Measurements from ENCODE around the gene EHBP1.
A peak's percentile ranks its signal among the peaks of the same experiment; 100 is the strongest.
"Not testable (repeated sequence)": the region's sequence is repeated elsewhere in the genome, so short reads cannot be mapped to it uniquely, and the experiment has no call there.

Gene EHBP1

DNA sequence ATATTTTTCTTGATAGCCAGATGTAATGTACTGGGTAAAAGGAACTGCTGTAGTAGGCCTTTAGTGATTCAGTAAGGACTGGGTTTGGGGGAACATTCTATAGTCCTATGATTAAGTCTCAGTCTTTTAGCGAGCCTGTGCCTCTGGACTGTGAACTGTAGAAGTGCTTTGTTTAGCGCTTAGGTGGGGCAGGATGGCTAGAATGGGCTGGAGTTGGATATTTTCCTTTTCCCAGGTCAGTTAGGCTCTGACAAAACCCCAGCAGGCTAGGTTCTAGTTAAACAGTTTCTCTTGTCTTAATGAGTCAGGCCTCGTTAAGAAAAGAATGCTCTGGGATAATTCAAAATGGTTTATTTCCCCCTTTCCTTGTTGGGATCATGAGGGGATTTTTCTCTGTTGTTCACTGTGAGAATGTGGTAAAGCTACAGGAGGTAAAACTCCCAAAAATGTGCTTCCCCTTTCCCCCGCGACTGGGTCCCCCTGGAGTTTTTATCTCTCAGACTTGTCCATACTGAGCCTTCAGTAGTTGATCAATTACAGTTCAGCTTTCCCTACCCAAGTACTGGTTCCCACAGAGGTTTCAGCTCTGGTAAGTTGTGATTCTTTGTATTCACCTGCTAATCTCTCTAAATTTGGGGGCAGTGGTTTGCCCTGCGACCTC lies 31.5 kb downstream of the EHBP1 start:
- DNase-seq = no peak

DNA sequence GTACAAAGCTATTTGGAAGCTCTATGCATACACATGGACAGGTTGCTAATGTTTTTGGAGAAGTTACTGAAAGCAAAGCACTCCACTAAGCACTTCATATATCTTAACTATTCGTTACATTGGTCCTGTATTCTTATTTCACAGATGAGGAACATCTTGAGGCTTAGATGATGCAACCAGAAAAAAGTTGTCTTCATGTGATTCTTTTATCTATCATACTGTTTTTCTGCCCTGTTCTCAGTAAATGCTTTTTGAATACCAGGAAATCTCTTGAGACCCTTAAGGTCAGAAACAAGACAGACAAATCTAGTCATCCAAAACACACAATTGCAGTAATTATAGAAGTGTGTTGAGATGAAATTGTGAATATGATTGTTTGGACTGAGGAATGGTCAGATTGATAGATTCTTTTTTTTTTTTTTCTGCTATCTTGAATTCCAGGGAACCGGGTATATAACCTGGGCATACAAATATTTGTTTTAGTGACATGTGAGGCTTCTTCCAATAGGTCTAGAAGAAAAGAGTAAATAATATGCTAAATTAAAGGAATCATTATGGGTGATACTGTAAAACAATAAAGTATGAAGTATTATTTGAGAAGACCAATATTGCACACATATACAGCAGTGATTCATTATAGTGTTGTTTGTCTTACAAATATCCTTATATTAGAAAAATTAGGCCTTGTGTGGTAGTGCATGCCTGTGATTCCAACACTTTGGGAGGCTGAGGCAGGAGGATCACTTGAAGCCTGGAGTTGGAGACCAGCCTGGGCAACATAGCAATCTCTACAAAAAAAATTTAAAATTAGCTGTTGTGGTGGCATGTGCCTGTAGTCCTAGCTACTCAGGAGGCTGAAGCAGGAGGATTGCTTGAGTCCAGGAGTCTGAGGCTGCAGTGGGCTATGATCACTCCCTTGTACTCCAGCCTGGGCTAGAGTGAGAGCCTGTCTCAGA lies 33.7 kb downstream of the EHBP1 start:
- no peak for DNase-seq

DNA sequence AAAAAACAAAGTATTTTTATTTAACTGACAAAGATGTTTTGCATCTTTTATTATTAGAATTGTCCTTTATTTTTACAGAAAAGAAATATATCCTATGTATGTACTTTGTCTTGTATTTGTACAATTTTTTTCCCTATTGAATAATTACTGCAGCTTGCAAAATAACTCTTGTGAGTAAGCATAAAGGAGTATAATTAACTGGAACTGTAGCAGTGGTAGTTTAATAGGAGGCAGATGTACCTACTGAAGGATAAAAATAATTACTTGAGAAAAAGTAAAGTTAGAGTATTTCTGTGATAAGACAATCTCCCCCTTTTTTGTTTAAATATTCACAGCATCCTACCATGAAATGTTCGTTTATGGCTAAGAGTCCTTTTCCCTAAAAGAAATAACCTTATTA lies 34.7 kb downstream of the EHBP1 start:
- DNase-seq = no peak

DNA sequence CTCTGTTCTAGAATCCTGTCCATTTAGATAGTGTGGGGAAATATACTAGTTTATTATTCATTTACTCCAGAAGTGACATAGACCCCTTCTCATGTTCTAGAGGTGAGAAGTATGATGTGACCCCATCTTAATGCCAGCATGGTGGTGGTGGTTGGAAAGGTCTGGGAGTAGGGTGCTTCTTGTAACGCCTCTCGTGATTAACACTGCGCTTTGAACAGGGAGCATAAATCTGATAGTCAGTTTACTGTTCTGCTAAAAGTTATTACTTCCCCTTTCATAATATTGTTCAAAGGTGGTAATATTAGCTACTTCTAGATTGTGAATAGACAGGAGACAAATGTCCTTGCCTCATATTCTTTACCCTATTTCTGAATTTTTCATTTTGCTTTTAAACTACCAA lies 35.6 kb downstream of the EHBP1 start:
- no peak for DNase-seq

DNA sequence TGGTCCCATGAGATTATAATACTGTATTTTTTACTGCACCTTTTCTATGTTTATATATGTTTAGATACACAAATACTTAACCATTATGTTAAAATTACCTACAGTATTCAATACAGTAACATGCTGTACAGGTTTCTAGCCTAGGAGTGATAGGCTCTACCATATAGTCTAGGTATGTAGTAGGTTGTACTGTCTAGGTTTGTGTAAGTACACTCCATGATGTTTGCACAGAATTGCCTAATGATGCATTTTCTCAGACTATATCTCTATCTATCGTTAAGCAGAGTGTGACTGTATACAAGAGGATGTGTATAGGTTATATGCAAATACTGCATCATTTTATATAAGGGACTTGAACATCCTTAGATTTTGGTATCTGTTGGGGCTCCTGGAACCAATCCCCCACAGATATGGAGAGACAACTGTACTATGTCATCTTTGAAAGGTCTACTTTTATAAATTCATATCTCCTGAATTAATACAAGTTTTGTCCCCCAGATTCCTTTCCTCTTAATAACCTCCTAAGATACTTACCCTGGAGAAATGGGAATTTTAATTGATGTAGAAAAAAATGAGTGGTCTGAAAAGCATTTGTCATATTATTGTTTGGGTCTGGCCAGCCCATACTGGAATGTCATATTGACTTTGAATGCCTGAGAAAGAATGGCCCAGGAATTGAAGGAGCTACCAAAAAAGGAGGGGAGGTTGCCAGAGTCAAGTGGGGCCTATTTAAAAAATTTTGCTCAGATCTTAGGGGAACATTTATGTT lies 36.6 kb downstream of the EHBP1 start:
- no peak for DNase-seq

DNA sequence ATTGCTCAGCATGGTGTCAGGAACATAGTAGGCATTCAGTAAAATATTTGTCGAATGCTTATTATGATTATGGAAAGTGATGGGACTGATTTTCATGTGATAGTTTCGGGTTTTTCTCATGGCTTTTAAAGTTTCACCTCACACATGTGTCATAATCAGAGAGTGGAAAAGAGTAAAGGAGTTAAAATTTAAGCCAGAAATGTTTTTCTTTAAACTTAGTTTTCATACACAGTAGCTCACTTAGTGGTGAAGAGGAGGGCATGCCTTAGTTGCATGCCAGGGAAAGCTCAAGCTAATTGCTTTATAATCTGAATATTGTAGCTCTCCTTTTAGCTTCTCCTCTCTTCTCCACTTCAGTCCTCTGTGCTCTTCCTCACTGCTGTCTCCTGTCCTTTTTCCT lies 38.0 kb downstream of the EHBP1 start:
- DNase-seq = no peak

DNA sequence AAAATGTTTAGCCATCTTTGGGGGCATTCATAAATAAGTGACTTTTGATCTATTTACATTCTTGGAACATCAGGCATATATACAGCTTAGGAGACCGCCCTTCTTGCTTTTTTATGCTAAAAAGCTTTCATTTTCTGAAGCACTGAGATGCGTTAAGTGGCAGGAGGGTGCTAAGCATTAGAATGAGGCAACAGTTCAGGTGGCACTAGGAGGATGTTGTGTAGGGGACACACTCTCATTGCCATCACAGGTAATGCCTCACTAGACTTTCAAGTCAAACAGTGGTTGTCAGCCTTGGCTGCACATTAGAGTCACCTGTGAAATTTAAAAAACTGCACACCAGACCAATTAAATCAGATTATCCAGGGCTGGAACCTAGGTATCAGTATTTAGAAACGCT lies 39.1 kb downstream of the EHBP1 start:
- no peak for DNase-seq

DNA sequence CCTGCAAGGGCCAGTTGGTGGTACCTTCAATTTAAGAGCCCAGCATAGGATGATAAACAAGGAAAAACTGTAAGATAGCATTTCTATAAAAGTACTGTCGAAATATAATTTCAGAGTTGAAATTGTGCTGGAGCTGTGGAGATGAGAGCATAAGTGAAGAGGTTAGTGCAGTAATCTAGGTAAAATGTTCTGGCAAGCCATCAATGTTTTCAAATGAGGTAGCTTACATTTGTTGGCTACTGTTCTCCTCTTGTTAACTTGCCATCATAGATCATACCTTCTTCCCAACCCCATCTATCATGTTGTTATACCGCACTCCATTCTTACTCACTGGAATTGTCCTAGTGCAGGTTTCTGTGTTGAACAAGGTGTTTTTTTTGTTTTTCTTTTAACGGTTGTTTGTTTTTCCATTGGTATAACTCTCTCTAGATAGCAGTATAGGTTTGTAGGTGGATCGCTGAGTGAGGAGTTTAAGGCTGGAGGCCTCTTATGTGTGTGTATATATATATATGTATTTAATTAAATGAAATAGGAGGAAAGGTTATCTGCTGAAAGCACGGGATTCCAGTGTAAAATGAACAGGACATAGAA lies 40.5 kb downstream of the EHBP1 start:
- DNase-seq = no peak

DNA sequence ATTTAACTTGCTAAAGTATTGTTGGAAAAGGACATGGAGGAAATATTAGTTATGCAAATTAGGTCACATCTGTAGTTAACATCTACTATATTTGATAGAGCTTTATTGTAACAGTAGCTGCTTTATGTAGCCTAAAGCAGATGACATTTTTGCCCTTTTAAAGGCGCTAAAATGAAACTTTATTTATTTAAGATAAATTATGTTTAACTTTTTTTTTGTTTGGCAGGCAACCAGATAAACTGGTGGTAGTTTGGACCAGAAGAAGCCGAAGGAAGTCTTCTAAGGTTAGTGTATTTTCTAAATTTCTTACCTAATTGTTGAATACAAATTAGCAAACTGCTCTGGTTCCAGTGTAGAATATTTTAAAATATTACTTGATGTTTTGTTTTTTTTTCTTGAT lies 41.7 kb downstream of the EHBP1 start:
- no peak for DNase-seq

DNA sequence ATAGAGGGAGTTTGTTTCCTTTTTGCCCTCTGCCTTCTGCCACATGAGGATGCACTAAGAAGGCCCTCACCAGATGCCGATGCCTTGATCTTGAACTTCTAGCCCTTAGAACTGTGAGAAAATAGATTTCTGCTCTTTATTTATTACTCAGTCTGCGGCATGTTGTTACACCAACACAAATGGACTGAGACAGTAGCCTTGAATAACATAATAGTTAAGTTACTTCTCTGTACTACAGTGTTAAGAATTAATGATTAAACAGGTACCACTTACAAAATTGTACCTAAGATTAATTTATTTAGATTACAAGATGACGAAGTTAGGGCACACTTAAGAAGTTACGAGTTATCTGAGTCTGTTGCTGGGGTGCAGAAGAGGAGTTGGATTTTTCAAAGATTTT lies 42.4 kb downstream of the EHBP1 start:
- DNase-seq = no peak

DNA sequence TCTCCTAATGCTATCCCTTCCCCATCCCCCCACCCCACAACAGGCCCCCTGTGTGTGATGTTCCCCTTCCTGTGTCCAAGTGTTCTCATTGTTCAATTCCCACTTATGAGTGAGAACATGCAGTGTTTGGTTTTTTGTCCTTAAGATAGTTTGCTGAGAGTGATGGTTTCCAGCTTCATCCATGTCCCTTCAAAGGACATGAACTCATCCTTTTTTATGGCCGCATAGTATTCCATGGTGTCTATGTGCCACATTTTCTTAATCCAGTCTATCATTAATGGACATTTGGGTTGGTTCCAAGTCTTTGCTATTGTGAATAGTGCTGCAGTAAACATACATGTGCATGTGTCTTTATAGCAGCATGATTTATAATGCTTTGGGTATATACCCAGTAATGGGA lies 43.6 kb downstream of the EHBP1 start:
- DNase-seq = not testable (repeated sequence)

DNA sequence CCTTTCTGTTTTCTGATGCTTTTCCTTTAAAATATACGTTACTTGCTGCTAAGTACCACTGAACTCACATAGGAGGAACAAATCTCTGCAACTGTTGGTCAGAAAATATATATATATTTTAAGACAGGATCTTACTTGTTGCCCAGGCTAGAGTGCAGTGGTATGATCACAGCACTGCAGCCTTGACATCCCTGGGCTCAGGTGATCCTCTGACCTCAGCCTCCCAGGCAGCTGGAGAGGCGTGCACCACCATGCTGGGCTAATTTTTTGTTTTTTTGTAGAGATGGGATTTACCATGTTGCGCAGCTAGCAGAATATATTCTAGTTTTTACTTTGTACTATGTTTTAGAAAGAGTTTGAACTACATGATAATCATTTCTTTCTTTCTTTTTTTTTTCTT lies 51.5 kb downstream of the EHBP1 start:
- no peak for DNase-seq

DNA sequence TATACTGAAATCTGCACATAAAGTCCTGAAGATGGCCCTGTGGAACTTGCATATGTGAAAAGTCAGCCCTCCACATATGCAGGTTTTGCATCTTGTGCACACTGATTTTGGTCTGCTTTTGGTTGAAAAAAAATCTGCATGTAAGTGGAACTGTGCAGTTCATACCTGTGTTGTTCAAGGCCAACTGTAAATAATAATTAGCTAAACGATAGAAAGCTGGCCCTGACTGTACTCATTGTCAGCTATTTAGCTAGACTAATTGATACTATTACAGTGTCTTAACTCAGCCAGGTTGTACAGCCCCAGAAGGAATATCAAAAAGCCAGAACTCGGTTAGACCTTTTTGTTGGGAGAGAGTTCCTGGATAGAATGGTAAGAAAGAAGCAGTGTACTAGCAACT lies 54.5 kb downstream of the EHBP1 start:
- DNase-seq = no peak

DNA sequence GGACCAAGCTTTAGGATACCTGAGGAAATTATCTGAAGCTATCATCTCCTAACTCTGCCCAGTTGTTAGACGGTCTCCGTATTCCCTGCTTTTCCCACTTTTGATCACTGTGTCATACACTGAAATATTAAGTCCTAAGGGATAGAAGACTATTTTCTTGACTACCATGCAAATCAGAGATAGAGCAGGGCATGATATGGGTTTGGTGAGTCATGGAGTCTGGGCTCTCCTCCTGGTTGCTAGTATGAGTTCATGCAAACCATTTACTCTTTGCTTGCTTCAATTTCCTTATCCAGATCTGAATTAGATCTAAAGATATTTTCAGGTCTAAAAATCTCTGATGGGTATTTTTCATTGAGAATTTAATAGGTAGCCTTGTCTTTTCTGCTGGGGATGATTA lies 55.0 kb downstream of the EHBP1 start:
- DNase-seq = no peak

DNA sequence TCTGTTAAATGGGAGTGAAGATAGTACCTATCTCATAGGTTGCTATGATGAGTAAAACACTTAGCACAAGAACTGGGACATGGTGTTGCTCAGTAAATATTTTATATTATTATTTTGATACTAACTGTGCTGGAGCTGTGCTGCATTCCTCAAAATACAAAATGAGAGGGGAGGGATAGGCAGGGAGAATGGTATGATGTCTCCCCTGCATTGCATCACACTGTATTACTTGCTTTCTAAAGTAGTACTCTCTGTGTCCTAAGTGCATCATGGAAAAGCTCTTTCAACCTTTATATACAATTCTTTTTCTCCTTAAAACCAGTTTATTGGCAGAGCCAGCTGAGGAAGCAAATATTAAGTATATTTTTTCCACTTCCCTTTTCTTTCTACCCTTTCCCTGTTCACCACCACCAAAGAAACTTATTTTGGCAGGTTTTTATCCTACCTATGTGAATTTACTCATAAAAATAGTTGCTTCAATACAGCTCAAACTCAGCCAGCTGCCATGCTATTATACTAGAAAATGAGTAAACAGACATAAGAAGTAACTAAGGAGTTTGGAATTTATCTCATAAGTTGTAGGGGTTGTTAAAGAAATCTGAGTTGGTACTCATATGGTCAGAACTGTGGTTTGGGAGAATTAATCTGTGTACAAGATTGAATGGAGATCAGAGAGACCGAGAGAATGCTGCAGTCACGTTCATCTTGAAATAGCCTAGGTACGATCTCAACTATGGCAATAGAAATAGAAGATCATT lies 60.3 kb downstream of the EHBP1 start:
- DNase-seq = no peak

DNA sequence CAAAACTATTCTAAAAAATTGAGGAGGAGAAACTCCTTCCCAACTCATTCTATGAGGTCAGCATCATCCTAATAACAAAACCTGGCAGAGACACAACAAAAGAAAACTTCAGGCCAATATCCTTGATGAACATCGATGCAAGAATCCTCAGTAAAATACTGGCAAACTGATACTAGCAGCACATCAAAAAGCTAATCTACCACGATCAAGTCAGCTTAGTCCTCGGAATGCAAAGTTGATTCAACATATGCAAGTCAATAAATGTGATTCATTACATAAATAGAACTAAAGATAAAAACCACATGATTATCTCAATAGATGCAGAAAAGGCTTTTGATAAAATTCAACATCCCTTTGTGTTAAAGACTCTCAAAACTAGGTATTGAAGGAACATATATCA lies 63.1 kb downstream of the EHBP1 start:
- DNase-seq = no peak

DNA sequence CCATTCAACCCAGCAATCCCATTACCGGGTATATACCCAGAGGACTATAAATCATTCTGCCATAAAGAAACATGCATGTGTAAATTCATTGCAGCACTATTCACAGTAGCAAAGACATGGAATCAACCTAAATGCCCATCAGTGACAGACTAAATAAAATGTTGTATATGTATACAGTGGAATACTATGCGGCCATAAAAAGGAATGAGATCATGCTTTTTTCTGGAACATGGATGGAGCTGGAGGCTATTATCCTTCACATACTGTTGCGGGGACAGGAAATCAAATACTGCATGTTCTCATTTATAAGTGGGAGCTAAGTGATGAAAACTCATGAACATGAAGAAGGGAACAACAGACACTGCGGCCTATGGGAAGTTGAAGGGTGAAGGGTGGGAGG lies 65.1 kb downstream of the EHBP1 start:
- DNase-seq = no peak

DNA sequence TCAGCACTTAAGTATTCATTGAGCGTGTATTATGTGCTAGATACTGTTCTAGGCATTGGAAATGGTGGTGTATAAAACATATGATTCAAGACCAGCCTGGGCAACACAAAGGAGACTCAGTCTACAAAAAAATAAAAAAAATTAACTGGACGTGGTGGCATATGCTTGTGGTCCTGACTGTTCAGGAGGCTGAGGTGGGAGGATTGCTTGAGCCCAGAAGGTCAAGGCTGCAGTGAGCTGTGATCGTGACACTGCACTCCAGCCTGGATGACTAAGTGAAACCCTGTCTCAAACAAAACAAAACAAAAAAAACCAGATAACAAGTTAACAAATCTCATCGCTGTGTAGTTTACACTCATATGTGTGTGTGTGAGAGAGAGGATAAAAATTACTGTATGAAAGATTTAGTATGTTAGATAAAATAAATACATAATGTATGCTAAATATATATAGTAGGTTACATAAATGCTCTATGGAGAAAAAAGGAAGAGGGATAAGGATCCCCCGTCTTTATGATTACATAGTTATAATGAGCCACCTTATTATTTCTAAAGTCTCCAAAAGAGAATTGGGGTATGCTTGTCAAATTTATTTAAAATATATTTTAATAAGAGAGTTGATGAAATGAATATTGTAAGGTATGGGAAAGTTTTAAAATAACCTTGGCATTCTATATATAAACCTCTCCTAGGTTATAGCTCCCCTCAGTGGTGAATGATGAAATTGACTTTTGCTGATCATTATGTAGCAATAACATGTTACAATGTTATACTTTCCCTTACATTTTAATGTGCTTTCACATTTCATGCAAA lies 69.2 kb downstream of the EHBP1 start:
- DNase-seq = peak; percentile 34 to 60

DNA sequence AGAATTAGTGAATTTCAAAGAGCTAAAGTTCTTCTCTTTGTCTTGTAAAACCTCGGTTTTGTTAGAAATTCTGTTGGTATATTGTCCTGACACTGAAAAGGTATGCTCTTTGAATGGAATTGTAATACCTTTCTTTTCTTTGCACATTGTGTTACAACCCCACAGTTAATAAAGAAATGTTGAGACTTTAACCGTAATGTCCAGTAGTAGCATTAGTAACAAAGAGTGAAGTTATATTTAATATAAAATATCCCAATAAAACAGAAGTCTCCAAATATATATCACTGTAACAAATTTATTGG lies 69.8 kb downstream of the EHBP1 start:
- no peak for DNase-seq

DNA sequence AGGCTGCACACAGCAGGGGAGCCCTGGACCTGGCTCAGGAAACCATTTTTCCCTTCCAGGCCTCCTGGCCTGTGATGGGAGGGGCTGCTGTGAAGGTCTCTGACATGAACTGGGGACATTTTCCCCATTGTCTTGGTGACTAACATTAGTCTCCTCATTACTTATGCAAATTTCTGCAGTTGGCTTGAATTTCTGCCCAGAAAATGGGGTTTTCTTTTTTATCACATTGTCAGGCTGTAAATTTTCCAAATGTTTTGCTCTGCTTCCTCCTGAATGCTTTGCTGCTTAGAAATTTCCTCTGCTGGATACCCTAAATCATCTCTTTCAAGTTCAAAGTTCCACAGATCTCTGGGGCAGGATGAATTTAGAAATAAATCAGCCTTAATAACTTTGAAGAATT lies 78.2 kb downstream of the EHBP1 start:
- DNase-seq = no peak

DNA sequence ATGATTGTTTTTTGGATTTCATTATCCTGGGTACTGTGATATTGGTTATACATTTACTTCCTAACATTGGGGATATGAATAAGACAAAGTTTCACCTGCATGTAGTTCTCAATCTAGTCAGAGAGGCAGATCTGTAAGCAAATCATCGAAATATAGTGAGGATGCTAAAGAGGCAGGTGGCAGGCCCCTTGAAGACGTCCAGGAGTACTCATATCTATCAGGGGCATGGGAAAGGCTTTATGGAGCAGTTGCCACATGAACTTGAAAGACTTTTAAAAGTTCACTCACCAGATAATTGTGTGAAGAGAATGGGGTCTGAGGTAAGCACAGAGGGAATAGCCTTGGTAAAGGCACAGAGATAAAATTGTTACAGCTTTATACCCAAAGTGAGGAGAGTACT lies 78.8 kb downstream of the EHBP1 start:
- DNase-seq = no peak

DNA sequence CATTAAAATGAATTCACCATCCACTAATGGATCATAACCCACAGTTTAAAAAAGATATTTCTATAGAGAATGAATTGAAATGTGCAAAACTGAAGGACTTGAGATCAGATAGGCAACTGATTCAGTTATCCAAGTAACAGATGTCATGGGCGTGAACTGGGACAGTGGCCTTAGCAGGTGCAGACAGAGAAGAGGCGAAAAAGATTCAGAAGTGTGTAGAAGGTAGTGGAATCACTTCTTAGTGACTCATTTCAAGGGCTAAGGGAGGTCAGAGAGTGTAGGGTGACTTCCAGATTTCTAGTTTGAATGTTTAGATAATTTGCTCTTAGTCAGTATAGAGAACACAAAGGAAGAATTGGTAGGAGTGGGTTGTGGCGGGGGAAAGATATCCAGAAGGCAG lies 79.7 kb downstream of the EHBP1 start:
- DNase-seq = no peak
